Fibroblast of pulmonary artery (primary cell): Measurements from ENCODE around the gene ATP2A2.

Experiments
- DNase-seq: peaks from one replicate; pipeline ENCODE4 v3.0.0-alpha.2; 2010; ENCODE audit warnings: low read depth
- H3K4me3 ChIP-seq: replicated peaks from 2 replicates; pipeline ENCODE4 v1.5.1; 2011; ENCODE audit warnings: low read depth, mild to moderate bottlenecking, control low read depth, low read length, moderate library complexity
- TF ChIP-seq, protein P1 (sequence below): IDR thresholded peaks from 2 replicates; pipeline ENCODE4 v1.5.1; 2011; ENCODE audit warnings: mild to moderate bottlenecking, control low read depth, low read length, inconsistent platforms; ENCODE audit errors: missing control alignments

ATP2A2 gene

DNA sequence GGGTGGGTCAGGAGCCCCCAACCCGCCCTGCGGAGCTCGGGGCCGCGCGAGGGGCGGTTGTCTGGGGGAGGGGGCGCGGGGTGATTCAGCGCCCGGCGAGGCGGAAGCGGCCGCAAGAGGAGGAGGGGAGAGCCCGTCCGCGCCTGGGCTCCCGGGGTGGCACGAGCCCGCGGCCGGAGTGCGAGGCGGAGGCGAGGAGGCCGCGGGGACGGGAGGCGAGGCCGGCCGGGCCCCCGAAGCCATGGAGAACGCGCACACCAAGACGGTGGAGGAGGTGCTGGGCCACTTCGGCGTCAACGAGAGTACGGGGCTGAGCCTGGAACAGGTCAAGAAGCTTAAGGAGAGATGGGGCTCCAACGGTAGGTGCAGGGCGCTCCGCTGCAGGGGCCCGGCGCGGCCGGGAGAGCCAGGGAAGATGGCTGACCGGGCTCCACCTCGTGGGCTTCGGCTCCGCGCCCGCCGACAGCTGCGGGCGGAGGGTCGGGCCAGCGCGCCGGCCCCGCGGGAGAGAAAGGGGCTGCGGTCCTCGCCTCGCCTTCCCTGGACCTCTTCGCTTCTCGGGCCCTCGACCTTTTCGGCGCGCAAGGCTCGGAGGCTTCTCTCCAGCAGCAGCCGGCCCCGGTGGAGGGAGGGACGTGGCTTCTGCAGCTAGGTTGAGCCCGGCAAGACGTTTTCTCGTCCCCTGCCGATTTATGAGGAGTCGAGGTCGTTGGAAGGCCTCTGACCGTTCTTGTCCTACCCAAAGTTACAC lies 677 bp downstream of the ATP2A2 start:
- H3K4me3 ChIP-seq: peak overlapping the region; percentile 77
- TF ChIP-seq, protein P1, sequence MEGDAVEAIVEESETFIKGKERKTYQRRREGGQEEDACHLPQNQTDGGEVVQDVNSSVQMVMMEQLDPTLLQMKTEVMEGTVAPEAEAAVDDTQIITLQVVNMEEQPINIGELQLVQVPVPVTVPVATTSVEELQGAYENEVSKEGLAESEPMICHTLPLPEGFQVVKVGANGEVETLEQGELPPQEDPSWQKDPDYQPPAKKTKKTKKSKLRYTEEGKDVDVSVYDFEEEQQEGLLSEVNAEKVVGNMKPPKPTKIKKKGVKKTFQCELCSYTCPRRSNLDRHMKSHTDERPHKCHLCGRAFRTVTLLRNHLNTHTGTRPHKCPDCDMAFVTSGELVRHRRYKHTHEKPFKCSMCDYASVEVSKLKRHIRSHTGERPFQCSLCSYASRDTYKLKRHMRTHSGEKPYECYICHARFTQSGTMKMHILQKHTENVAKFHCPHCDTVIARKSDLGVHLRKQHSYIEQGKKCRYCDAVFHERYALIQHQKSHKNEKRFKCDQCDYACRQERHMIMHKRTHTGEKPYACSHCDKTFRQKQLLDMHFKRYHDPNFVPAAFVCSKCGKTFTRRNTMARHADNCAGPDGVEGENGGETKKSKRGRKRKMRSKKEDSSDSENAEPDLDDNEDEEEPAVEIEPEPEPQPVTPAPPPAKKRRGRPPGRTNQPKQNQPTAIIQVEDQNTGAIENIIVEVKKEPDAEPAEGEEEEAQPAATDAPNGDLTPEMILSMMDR: no peak
- peak; percentile 49 for DNase-seq

DNA sequence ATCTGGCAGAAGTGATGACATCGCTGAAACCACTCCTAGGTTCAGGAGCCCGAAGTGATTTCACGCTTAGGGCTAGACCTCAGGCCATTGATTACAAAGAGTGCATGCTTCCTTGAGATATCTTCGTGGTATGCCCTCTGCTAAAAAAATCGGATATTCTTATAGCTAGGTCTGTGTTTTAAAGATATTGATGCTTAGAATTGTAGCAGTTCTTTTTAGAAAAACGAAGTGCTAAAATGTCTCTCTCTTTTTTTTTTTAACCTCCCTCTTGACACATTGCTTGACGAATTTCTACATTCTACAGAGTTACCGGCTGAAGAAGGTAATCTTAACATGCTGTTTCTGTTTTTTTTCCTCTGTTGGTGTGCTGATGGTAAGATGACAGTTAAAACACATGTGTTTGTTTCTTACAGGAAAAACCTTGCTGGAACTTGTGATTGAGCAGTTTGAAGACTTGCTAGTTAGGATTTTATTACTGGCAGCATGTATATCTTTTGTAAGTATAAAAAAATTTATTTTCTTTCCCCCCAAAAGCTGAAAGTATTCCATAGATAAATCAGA lies 1.3 kb downstream of the ATP2A2 start:
- H3K4me3 ChIP-seq: peak overlapping the region; percentile 77
- peak; percentile 48 for DNase-seq
- TF ChIP-seq, protein P1: no peak

DNA sequence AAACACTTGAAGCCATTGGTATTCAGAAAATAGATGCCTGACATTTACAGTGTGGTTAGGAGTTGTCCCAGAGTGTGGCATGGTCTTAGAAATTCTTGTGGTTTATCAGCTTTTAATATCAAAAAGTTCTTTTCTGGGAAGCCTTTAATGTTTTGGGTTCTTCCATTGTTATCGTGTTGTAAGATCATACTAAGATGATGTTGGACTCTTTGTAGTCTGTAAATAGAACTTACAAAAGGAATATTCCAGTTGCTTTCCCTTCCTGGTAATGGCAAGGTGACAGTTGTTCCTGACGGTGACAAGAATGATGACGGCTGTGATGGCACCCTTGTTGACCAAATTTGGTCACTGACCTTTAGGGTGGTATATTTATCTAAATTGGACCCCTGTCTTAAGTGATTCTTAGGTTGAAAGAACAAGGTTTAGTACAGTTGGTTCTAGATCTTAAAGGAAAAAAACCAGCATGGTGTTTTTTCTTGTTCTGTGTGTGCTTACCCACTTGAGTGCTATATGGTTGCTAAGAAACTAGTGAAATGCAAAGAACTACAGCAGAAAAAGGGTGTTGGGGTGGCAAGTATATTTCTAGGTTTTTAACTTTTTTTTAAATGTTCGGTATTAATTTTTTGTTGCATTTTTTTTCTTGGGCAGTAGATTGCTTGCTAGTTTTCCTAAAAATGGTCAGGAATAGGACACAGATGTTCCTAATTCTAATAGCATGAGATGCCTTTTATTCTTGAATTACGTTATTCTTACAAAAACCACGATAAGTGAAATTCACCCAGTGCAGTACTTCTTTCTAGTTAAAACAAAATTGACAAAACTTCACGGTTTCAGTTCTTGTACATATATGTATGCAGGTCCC lies 2.1 kb downstream of the ATP2A2 start:
- TF ChIP-seq, protein P1: no peak
- H3K4me3 ChIP-seq: peak overlapping the region; percentile 77
- no peak for DNase-seq

DNA sequence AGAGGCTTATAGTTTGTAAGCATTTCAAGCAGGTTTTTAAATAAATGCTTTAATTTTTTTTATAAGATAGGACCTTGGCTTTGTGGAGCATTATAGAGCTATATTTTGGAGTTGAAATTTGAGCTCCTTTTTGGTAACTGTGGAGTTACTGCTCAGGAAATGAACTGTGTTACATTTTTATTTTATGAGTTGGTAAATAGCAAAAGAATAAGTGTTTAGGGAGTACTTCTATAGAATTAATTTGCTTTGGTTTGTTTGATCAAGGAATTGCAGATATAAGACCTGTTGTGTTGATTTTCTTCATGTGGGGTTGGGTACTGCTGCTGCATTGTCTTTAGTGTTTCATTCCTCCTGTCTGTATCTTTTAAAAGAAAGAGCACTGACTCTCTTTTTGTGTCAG lies 3.5 kb downstream of the ATP2A2 start:
- DNase-seq: no peak
- peak overlapping the region; percentile 77 for H3K4me3 ChIP-seq
- TF ChIP-seq, protein P1: no peak

DNA sequence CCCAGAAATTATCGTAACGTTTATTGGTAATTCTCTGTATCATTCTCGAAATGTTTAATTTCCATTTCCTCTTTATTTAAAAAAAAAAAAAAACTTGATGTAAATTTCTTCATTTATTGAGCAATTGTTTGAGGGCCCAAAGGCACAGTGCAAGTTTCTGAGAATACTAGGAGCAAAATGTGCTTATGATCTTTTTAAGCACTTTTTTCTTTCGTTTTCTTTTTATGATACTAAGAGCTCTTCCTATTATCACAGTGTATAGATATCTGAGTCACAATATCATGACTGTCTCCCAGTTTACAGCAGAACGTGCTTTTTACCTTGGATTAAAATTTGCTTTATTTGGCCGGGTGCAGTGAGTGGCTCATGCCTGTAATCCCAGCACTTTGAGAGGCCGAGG lies 5.6 kb downstream of the ATP2A2 start:
- DNase-seq: no peak
- TF ChIP-seq, protein P1: no peak
- H3K4me3 ChIP-seq: no peak overlapping the region

DNA sequence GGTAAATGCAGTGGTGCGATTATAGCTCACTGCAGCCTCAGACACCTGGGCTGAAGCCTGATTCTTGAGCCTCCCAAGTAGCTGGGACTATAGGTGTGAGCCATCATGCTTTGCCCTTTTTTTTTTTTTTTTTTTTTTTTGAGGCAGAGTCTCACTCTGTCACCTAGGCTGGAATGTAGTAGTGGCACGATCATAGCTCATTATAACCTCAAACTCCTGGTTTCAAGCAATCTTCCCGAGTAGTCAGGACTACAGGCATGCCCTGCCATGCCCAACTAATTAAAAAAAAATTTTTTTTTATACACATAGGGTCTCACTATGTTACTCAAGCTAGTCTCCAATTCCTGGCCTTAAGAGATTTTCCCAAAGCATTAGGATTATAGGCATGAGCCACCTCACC lies 6.9 kb downstream of the ATP2A2 start:
- no peak overlapping the region for H3K4me3 ChIP-seq
- TF ChIP-seq, protein P1: no peak
- DNase-seq: no peak
